Neural crest cell (in vitro differentiated cells): ENCODE data around the gene CHCHD4. TPM values are rescaled to one million over a fixed set of nuclear protein-coding genes. Genes with fewer than 3 reads are reported as not detected.
"Not testable (repeated sequence)": the region's sequence is repeated elsewhere in the genome, so short reads cannot be mapped to it uniquely, and the experiment has no call there.

Source experiments
- DNase-seq: peaks from one replicate; pipeline ENCODE4 v3.0.0; 2021; ENCODE audit warnings: low read depth, mixed read lengths, low spot score
- H3K27ac Mint-ChIP-seq: one replicate; pipeline ENCODE4 v1.8.0; 2021; ENCODE audit warnings: mild to moderate bottlenecking, mixed read lengths; ENCODE audit not compliant: unreplicated experiment
- H3K27me3 Mint-ChIP-seq: 2 replicates; pipeline ENCODE4 v1.8.0; 2021; ENCODE audit warnings: low read depth, mild to moderate bottlenecking, mixed read lengths
- H3K36me3 Mint-ChIP-seq: 2 replicates; pipeline ENCODE4 v1.8.0; 2021; ENCODE audit warnings: low read depth, mild to moderate bottlenecking, mixed read lengths
- H3K4me1 Mint-ChIP-seq: 2 replicates; pipeline ENCODE4 v1.8.0; 2021; ENCODE audit warnings: mixed read lengths
- H3K4me3 Mint-ChIP-seq: one replicate; pipeline ENCODE4 v1.8.0; 2021; ENCODE audit warnings: mild to moderate bottlenecking, mixed read lengths
- H3K9me3 Mint-ChIP-seq: 2 replicates; pipeline ENCODE4 v1.8.0; 2021; ENCODE audit warnings: mixed read lengths
- CTCF ChIP-seq: fragments of 200-600 bp; sonication (generic); conservative IDR thresholded peaks from 2 replicates; pipeline ENCODE4 v1.5.0; 2021; ENCODE audit warnings: antibody characterized with exemption, mild to moderate bottlenecking
- total RNA-seq: library from RNA; stranded (reverse); gene quantifications from 2 replicates; pipeline ENCODE4 v1.2.1, GENCODE V29; 2021

CHCHD4 gene
- total RNA-seq, 1 donor from 2014 or later, result 16.9 TPM

GRCh38 chr3:14082108-14082657 is 42.5 kb downstream of the CHCHD4 start:
- Mint-ChIP-seq H3K9me3 (peaks cover 6% of the 10 kb centered on the region), H3K27me3 (peaks cover 6% of the 10 kb centered on the region), H3K36me3 (peaks cover 3% of the 10 kb centered on the region), H3K4me3 (no peak overlapping the region), H3K4me1 (no peaks in the 10 kb centered on the region), H3K27ac (no peak overlapping the region)
- TF ChIP-seq CTCF, result no peak
- DNase-seq, result no peak

- Mint-ChIP-seq H3K9me3 (peaks cover 5% of the 10 kb centered on the region), H3K4me3 (no peak overlapping the region), H3K27ac (no peak overlapping the region), H3K4me1 (no peaks in the 10 kb centered on the region), H3K36me3 (no peaks in the 10 kb centered on the region), H3K27me3 (peaks cover 8% of the 10 kb centered on the region)
- no peak for DNase-seq
- no peak for TF ChIP-seq CTCF
Observed at GRCh38 chr3:14077310-14077709, 47.4 kb downstream of the CHCHD4 start.

GRCh38 chr3:14075233-14075632 is 49.4 kb downstream of the CHCHD4 start:
- peaks cover 12% of the 10 kb centered on the region for H3K27me3 Mint-ChIP-seq
- H3K4me1 Mint-ChIP-seq, DNase-seq, H3K27ac Mint-ChIP-seq, H3K4me3 Mint-ChIP-seq, H3K36me3 Mint-ChIP-seq, H3K9me3 Mint-ChIP-seq: not testable (repeated sequence)

GRCh38 chr3:14064910-14065309 is 59.8 kb downstream of the CHCHD4 start:
- H3K36me3 Mint-ChIP-seq, result no peaks in the 10 kb centered on the region
- TF ChIP-seq CTCF, result no peak
- no peak for DNase-seq
- no peak overlapping the region for H3K27ac Mint-ChIP-seq
- H3K27me3 Mint-ChIP-seq, result peaks cover 6% of the 10 kb centered on the region
- no peak overlapping the region for H3K4me3 Mint-ChIP-seq
- no peaks in the 10 kb centered on the region for H3K9me3 Mint-ChIP-seq
- no peaks in the 10 kb centered on the region for H3K4me1 Mint-ChIP-seq

GRCh38 chr3:14063152-14063551 is 61.5 kb downstream of the CHCHD4 start:
- Mint-ChIP-seq H3K4me1 (no peaks in the 10 kb centered on the region), H3K27me3 (peaks cover 6% of the 10 kb centered on the region), H3K4me3 (no peak overlapping the region), H3K36me3 (no peaks in the 10 kb centered on the region), H3K27ac (no peak overlapping the region), H3K9me3 (no peaks in the 10 kb centered on the region)
- no peak for DNase-seq
- no peak for TF ChIP-seq CTCF

Other genes starting within 250 kb of the CHCHD4 start
- 8.4 and 9.8 TPM in 2 replicates for gene WNT7A, start 244.8 kb downstream of the CHCHD4 start, total RNA-seq
- gene TMEM43, start 182 bp upstream of the CHCHD4 start, total RNA-seq, result 42.7 and 42.9 TPM in 2 replicates
- gene XPC, start 53.7 kb upstream of the CHCHD4 start, total RNA-seq, result 37.3 and 41.6 TPM in 2 replicates
- 18.3 and 19.1 TPM in 2 replicates for gene LSM3, start 53.9 kb upstream of the CHCHD4 start, total RNA-seq